GM06990 (cell line): ENCODE results near the gene GRXCR1.

Source experiments
- DNase-seq: peaks from one replicate; pipeline ENCODE4 v3.0.0-alpha.2; 2011; ENCODE audit not compliant: insufficient read length; ENCODE audit errors: extremely low read depth
- H3K27me3 ChIP-seq: replicated peaks from 2 replicates; pipeline ENCODE4 v1.6.0; 2011; ENCODE audit warnings: low read length; ENCODE audit not compliant: control insufficient read depth, insufficient read depth
- H3K36me3 ChIP-seq: 2 replicates; pipeline ENCODE4 v1.5.1; 2011; ENCODE audit warnings: low read length; ENCODE audit not compliant: control insufficient read depth, insufficient read depth
- H3K4me3 ChIP-seq: replicated peaks from 2 replicates; pipeline ENCODE4 v1.5.1; 2011; ENCODE audit warnings: low read depth, mild to moderate bottlenecking, control low read depth, low read length
- CTCF ChIP-seq: IDR thresholded peaks from 2 replicates; pipeline ENCODE4 v1.5.1; 2011; ENCODE audit warnings: low read length, control low read depth, mild to moderate bottlenecking, inconsistent platforms; ENCODE audit not compliant: insufficient read depth, poor library complexity, severe bottlenecking

Gene GRXCR1

GRCh38 chr4:42965326-42965725 is 72.8 kb downstream of the GRXCR1 start:
- no peak for TF ChIP-seq CTCF
- no peak overlapping the region for H3K4me3 ChIP-seq
- no peak for DNase-seq
- no peaks in the 10 kb centered on the region for H3K36me3 ChIP-seq
- no peaks in the 10 kb centered on the region for H3K27me3 ChIP-seq

- no peak for DNase-seq
- no peak for TF ChIP-seq CTCF
- no peak overlapping the region for H3K4me3 ChIP-seq
- H3K36me3 ChIP-seq: no peaks in the 10 kb centered on the region
- H3K27me3 ChIP-seq: no peaks in the 10 kb centered on the region
Measured at GRCh38 chr4:42985976-42986375, 93.5 kb downstream of the GRXCR1 start.

- H3K27me3 ChIP-seq: no peaks in the 10 kb centered on the region
- H3K4me3 ChIP-seq: no peak overlapping the region
- peak; percentile 82 for TF ChIP-seq CTCF
- DNase-seq: no peak
- no peaks in the 10 kb centered on the region for H3K36me3 ChIP-seq
Measured at GRCh38 chr4:42995343-42995944, 102.9 kb downstream of the GRXCR1 start.

GRCh38 chr4:43008793-43009192 is 116.3 kb downstream of the GRXCR1 start:
- Histone ChIP-seq H3K4me3 (no peak overlapping the region), H3K36me3 (no peaks in the 10 kb centered on the region), H3K27me3 (no peaks in the 10 kb centered on the region)
- no peak for DNase-seq
- TF ChIP-seq CTCF: no peak

- no peak for TF ChIP-seq CTCF
- peaks cover 2% of the 10 kb centered on the region; the same call in 1 of the 2 replicates for H3K27me3 ChIP-seq
- no peak for DNase-seq
- no peaks in the 10 kb centered on the region for H3K36me3 ChIP-seq
- no peak overlapping the region for H3K4me3 ChIP-seq
Measured at GRCh38 chr4:43014256-43014655, 121.7 kb downstream of the GRXCR1 start.

GRCh38 chr4:43041632-43042031 is 149.1 kb downstream of the GRXCR1 start:
- no peak for DNase-seq
- no peak for TF ChIP-seq CTCF
- no peaks in the 10 kb centered on the region for H3K27me3 ChIP-seq
- H3K4me3 ChIP-seq: no peak overlapping the region
- H3K36me3 ChIP-seq: no peaks in the 10 kb centered on the region
